CD4-positive, alpha-beta memory T cell (primary cell): Measurements from ENCODE around the gene SHOC2. TPM values are rescaled to one million over a fixed set of nuclear protein-coding genes. Genes with fewer than 3 reads are reported as not detected.
"Not testable (repeated sequence)": the region's sequence is repeated elsewhere in the genome, so short reads cannot be mapped to it uniquely, and the experiment has no call there.

ENCODE experiments used
- CTCF ChIA-PET: fragments of 350-600 bp; sonication (Branson Sonifier 250); formaldehyde crosslinking; loops from one replicate; lab custom pipeline; 2021; ENCODE audit warnings: inconsistent platforms; ENCODE audit not compliant: partially characterized antibody; lab: Charles Lee
- POLR2A ChIA-PET: fragments of 350-600 bp; sonication (Branson Sonifier 250); formaldehyde crosslinking; loops from one replicate; lab custom pipeline; 2021; ENCODE audit not compliant: partially characterized antibody; lab: Charles Lee
- DNase-seq, 5 donors: peaks; one replicate each; pipeline versions ENCODE4 v3.0.0 to v3.0.0-alpha.2; 2020 to 2022; ENCODE audit warnings: mixed read lengths in 1 of 5
- H3K27ac ChIP-seq: one replicate; pipeline ENCODE4 v1.7.0; 2013; ENCODE audit warnings: low read depth, low read length
- H3K27me3 ChIP-seq: 2 replicates; pipeline ENCODE4 v1.7.0; 2013; ENCODE audit warnings: mild to moderate bottlenecking, low read length, moderate library complexity; ENCODE audit not compliant: insufficient read depth
- H3K36me3 ChIP-seq: 2 replicates; pipeline ENCODE4 v1.7.0; 2013; ENCODE audit warnings: mild to moderate bottlenecking, low read length, moderate library complexity; ENCODE audit not compliant: insufficient read depth
- H3K4me1 ChIP-seq: 2 replicates; pipeline ENCODE4 v1.7.0; 2013; ENCODE audit warnings: mild to moderate bottlenecking, low read length, moderate library complexity; ENCODE audit not compliant: insufficient read depth
- H3K4me3 ChIP-seq, 2 donors: one replicate each; pipeline ENCODE4 v1.7.0; 2013; ENCODE audit warnings: low read length in 2 of 2, mild to moderate bottlenecking in 1 of 2
- H3K9me3 ChIP-seq, 2 donors: one replicate each; pipeline ENCODE4 v1.7.0; 2013; ENCODE audit warnings: low read length in 2 of 2, control low read depth in 1 of 2; ENCODE audit not compliant: control insufficient read depth in 1 of 2
- H3K27ac Mint-ChIP-seq, 7 donors: one replicate each; pipeline ENCODE4 v1.8.0; 2020 to 2021; ENCODE audit warnings: mixed read lengths in 7 of 7, mild to moderate bottlenecking in 6 of 7, inconsistent platforms in 3 of 7, moderate library complexity in 3 of 7
- H3K27me3 Mint-ChIP-seq, 2 donors: one replicate each; pipeline ENCODE4 v1.8.0; 2020 to 2021; ENCODE audit warnings: mixed read lengths in 2 of 2
- H3K36me3 Mint-ChIP-seq, 2 donors: one replicate each; pipeline ENCODE4 v1.8.0; 2020 to 2021; ENCODE audit warnings: mixed read lengths in 2 of 2, inconsistent platforms in 1 of 2, mild to moderate bottlenecking in 1 of 2
- H3K4me1 Mint-ChIP-seq, 4 donors: one replicate each; pipeline ENCODE4 v1.8.0; 2020 to 2021; ENCODE audit warnings: mixed read lengths in 4 of 4, mild to moderate bottlenecking in 1 of 4
- H3K4me3 Mint-ChIP-seq, 8 donors: one replicate each; pipeline ENCODE4 v1.8.0; 2020 to 2021; ENCODE audit warnings: mixed read lengths in 8 of 8, mild to moderate bottlenecking in 7 of 8, moderate library complexity in 6 of 8, inconsistent platforms in 3 of 8
- H3K9me3 Mint-ChIP-seq, 8 donors: one replicate each; pipeline ENCODE4 v1.8.0; 2020 to 2021; ENCODE audit warnings: mixed read lengths in 8 of 8, mild to moderate bottlenecking in 5 of 8, inconsistent platforms in 3 of 8, moderate library complexity in 1 of 8
- intact Hi-C: fragments of 100-400 bp; cut with micrococcal nuclease; formaldehyde crosslinking; loops from one replicate; pipeline ENCODE4 v1.15.1; 2023
- polyA plus RNA-seq, 2 donors: library from polyadenylated mRNA; unstranded; fragments of 300-500 nt; fragmentation: Illumina TruSeq; gene quantifications; one replicate each; pipeline ENCODE4 v1.2.3, GENCODE V29; 2021
- total RNA-seq, 2 experiments: library from RNA; stranded (reverse); gene quantifications; one replicate each; pipeline ENCODE4 v1.2.3, GENCODE V29; 2021

SHOC2 gene
- total and polyA plus RNA-seq, 4 experiments from 2014 or later, result 49.8 to 69.4 (median 64.6) TPM

DNA sequence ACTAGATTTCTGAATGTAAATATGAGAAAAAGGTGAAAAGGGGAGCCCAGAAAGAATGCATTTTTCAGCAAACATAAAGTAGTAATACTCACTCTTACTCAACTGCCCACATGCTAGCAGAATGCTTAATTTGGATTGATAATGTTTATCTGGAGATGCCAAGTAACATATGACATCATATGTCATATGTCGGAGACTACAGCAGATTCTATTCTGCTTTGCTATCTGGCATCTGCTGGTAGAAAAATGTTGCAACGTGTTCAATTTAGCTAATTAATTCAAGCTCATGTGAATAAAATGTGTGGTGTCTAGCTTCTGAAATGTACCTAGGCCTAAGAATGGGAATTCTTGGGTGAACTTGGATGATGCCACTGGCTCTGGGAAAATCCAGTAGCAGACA lies 5.0 kb upstream of the SHOC2 start:
- H3K27me3 ChIP-seq, result no peaks in the 10 kb centered on the region
- Mint-ChIP-seq H3K4me1 (peaks cover 25 to 44% (median 36%) of the 10 kb centered on the region in 4 donors), H3K27ac (peak overlapping the region in 6 of 7 donors; percentile 20 to 79 (median 56)), H3K9me3 (peaks cover 0 to 2% (median 0%) of the 10 kb centered on the region in 8 donors), H3K27me3 (no peaks in the 10 kb centered on the region), H3K4me3 (no peak overlapping the region), H3K36me3 (peaks cover 3 to 38% of the 10 kb centered on the region in 2 donors)
- CTCF ChIA-PET, result interaction anchor here (1.3 kb wide), 1 partner anchor 18 kb away, joined by 3 read pairs; no protein-coding TSS in a partner anchor
- POLR2A ChIA-PET, result no interaction called here
- intact Hi-C loops, result no loop called here
- DNase-seq, result no peak
- H3K9me3 ChIP-seq, result no peaks in the 10 kb centered on the region
- H3K27ac ChIP-seq, result no peak overlapping the region
- peaks cover 14% of the 10 kb centered on the region for H3K4me1 ChIP-seq
- H3K36me3 ChIP-seq, result no peaks in the 10 kb centered on the region
- no peak overlapping the region for H3K4me3 ChIP-seq

- Mint-ChIP-seq H3K27me3 (no peaks in the 10 kb centered on the region), H3K9me3 (peaks cover 0 to 2% (median 0%) of the 10 kb centered on the region in 8 donors), H3K4me3 (no peak overlapping the region), H3K36me3 (peaks cover 3 to 39% of the 10 kb centered on the region in 2 donors), H3K27ac (peak overlapping the region in 2 of 7 donors; percentile 22 to 43), H3K4me1 (peaks cover 24 to 43% (median 34%) of the 10 kb centered on the region in 4 donors)
- H3K4me1 ChIP-seq, result peaks cover 14% of the 10 kb centered on the region
- H3K27me3 ChIP-seq, result no peaks in the 10 kb centered on the region
- DNase-seq, result no peak
- H3K9me3 ChIP-seq, result no peaks in the 10 kb centered on the region
- H3K36me3 ChIP-seq, result no peaks in the 10 kb centered on the region
- H3K4me3 ChIP-seq, result no peak overlapping the region
- POLR2A ChIA-PET, result interaction anchor here (1.0 kb wide), 1 partner anchor 9 kb away, joined by 3 read pairs; no protein-coding TSS in a partner anchor
- intact Hi-C loops, result loop anchor here (5.0 kb wide), 2 partner anchors 703 to 908 kb away; partner anchors contain the start of gene ADD3
- CTCF ChIA-PET, result interaction anchor here (1.3 kb wide), 1 partner anchor 19 kb away, joined by 3 read pairs; no protein-coding TSS in a partner anchor
- no peak overlapping the region for H3K27ac ChIP-seq
Observed at GRCh38 chr10:110915035-110915434, 4.4 kb upstream of the SHOC2 start.

GRCh38 chr10:110915600-110915999 lies 3.8 kb upstream of the SHOC2 start:
- H3K27ac ChIP-seq, H3K9me3 Mint-ChIP-seq, H3K4me3 ChIP-seq, H3K4me3 Mint-ChIP-seq, H3K27me3 ChIP-seq, H3K9me3 ChIP-seq, H3K27me3 Mint-ChIP-seq, CTCF ChIA-PET, H3K36me3 ChIP-seq, DNase-seq: not testable (repeated sequence)
- POLR2A ChIA-PET, result interaction anchor here (1.0 kb wide), 1 partner anchor 10 kb away, joined by 3 read pairs; no protein-coding TSS in a partner anchor
- intact Hi-C loops, result loop anchor here (5.0 kb wide), 2 partner anchors 703 to 908 kb away; partner anchors contain the start of gene ADD3
- Mint-ChIP-seq H3K27ac (peak overlapping the region in 1 of 7 donors; percentile 25), H3K36me3 (peaks cover 3 to 40% of the 10 kb centered on the region in 2 donors), H3K4me1 (peaks cover 22 to 43% (median 32%) of the 10 kb centered on the region in 4 donors)
- peaks cover 17% of the 10 kb centered on the region for H3K4me1 ChIP-seq

DNA sequence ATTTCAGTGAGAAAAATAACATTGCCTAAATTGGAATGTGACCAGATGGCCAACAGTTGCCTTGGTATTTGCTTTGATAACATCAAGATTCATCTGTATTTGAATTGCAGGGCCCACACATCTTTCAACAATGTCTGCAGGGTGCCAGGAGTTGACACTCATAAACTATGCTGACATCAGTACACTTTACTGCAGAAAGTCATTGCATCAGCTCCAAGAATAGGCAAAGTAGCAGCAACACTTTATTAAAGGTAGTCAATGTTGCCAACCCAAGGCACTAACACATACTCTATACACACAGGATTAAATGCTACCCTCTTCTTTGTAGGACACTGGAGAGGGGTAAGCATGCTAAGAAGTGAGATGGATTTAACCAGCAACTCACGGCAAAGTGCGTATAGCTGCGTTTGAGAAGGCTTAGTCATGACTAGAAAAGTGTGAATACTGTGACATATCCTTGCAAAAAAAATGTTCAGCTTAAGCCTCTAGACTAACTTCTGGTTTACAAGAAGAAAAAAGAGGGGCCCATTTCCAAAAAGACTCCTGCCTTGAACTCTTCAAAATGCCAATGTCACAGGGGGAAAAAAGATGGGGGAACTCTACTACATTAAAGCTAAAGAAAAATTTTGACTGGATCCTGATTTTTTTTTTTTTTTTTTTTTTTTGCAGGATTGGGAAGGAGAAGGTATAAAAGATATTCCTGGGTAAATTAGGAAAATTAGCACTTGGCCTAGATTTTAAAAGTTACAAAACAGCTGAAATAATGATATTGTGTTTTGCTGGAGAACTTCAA lies 2.7 kb upstream of the SHOC2 start:
- CTCF ChIA-PET, result interaction anchor here (1.2 to 1.8 kb wide), 3 partner anchors 23 to 244 kb away, joined by 3 to 9 read pairs (median 3); no protein-coding TSS in a partner anchor
- H3K36me3 ChIP-seq, result no peaks in the 10 kb centered on the region
- H3K4me3 ChIP-seq, result no peak overlapping the region
- H3K27ac Mint-ChIP-seq, result peak overlapping the region in 4 of 7 donors; percentile 27 to 100 (median 100)
- H3K4me1 ChIP-seq, result peaks cover 28% of the 10 kb centered on the region
- intact Hi-C loops, result loop anchor here (5.0 kb wide), 2 partner anchors 704 to 909 kb away; partner anchors contain the start of gene ADD3
- H3K9me3 ChIP-seq, result no peaks in the 10 kb centered on the region
- peaks cover 23 to 49% (median 29%) of the 10 kb centered on the region in 4 donors for H3K4me1 Mint-ChIP-seq
- no peak for DNase-seq
- POLR2A ChIA-PET, result interaction anchor here (0.6 to 3.4 kb wide), 4 partner anchors 10 to 709 kb away, joined by 3 to 17 read pairs (median 3); partner anchors contain the start of gene PDCD4
- H3K27ac ChIP-seq, result no peak overlapping the region
- H3K27me3 Mint-ChIP-seq, result no peaks in the 10 kb centered on the region
- peak overlapping the region in 3 of 8 donors; percentile 68 to 99 (median 97) for H3K4me3 Mint-ChIP-seq
- peaks cover 0 to 2% (median 0%) of the 10 kb centered on the region in 8 donors for H3K9me3 Mint-ChIP-seq
- H3K36me3 Mint-ChIP-seq, result peaks cover under 1 to 39% of the 10 kb centered on the region in 2 donors
- no peaks in the 10 kb centered on the region for H3K27me3 ChIP-seq

DNA sequence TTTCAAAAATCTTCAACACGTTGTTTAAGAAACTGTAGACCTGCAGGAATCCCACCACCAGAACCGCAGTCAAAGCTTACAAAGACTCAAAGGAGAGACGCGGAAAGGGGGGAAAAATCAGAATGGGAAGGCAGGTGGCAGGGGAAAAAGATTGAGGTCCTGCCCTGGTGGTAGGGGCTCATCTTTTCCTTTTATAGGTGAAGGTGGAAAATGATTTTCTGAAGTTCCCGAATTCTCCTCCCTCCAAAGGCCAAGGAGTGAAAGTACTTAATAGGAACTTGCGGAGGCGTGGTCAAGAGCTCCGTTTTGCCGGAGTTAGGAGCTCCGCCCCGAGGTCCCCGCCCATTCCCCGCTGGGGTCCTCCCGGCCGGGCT lies 1.1 kb upstream of the SHOC2 start:
- peak in 4 of 5 donors; percentile 79 to 89 (median 79) for DNase-seq
- no peaks in the 10 kb centered on the region for H3K27me3 Mint-ChIP-seq
- peaks cover 26 to 58% (median 33%) of the 10 kb centered on the region in 4 donors for H3K4me1 Mint-ChIP-seq
- no peaks in the 10 kb centered on the region for H3K9me3 ChIP-seq
- no peaks in the 10 kb centered on the region for H3K27me3 ChIP-seq
- H3K4me1 ChIP-seq, result peaks cover 39% of the 10 kb centered on the region
- H3K27ac Mint-ChIP-seq, result peak overlapping the region; percentile 98 to 100 (median 100)
- H3K4me3 ChIP-seq, result peak overlapping the region; percentile 85 to 99
- H3K9me3 Mint-ChIP-seq, result peaks cover 0 to 2% (median 0%) of the 10 kb centered on the region in 8 donors
- peaks cover 0 to 38% of the 10 kb centered on the region in 2 donors for H3K36me3 Mint-ChIP-seq
- CTCF ChIA-PET, result interaction anchor here (0.6 to 2.0 kb wide), 7 partner anchors 11 to 308 kb away, joined by 3 to 9 read pairs (median 4); no protein-coding TSS in a partner anchor
- no peaks in the 10 kb centered on the region for H3K36me3 ChIP-seq
- H3K27ac ChIP-seq, result peak overlapping the region; percentile 99
- intact Hi-C loops, result loop anchor here (1.0 to 5.0 kb wide), 6 partner anchors 25 to 911 kb away; partner anchors contain the start of genes ADD3 and SMNDC1
- POLR2A ChIA-PET, result interaction anchor here (0.6 to 3.4 kb wide), 22 partner anchors 8 to 1457 kb away, joined by 3 to 28 read pairs (median 8); partner anchors contain the start of genes PDCD4, SMC3 and SMNDC1
- peak overlapping the region; percentile 92 to 99 (median 98) for H3K4me3 Mint-ChIP-seq

DNA sequence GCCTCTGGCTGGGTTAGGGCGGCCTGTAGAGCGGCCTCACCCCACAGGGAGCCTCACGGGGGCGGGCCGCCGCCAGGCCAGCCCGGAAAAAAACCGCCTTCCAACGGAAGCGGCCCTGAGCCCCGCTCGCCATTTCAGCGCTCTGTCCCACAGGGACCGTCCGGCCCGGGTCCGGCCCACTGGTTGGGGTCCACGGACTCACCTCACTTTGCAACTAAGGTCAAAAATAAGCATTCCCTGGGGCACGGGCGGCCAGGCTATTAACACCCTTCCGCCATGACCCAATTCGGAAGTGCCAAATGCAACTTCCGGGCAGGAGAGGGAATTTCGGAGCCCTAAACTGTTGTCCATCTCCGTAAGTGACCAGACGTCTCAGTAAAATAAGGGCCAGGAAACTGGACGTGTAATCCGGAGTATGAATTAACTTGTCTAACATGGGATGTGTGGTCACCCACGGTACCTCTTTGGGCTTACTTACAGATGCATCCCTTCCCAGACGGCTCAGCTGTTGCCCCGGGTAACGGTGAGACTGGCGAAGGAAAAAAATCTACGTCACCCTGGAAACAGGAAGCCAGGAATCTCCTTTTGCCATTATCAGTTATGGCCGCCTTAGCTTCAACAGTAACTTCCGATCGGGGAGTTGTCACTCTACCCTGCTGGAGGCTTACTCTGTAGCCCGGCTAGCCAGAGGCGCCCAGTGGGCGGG lies 608 bp upstream of the SHOC2 start, which contains the start of gene BBIP1:
Gene BBIP1 (minus strand): TSS at position 538 of the 706 bp plus-strand sequence. CDS start 1,023 bp downstream, outside the sequence.
- Mint-ChIP-seq H3K27ac (peak within 1 kb of the TSS; percentile 98 to 100 (median 100)), H3K36me3 (peaks cover 0 to 38% of the 10 kb centered on the region in 2 donors), H3K4me3 (peak within 1 kb of the TSS; percentile 92 to 99 (median 98)), H3K9me3 (peaks cover 0 to 2% (median 0%) of the 10 kb centered on the region in 8 donors), H3K27me3 (no peaks in the 10 kb centered on the region), H3K4me1 (peaks cover 27 to 64% (median 35%) of the 10 kb centered on the region in 4 donors)
- H3K9me3 ChIP-seq, result no peaks in the 10 kb centered on the region
- H3K4me3 ChIP-seq, result peak within 1 kb of the TSS; percentile 85 to 99
- no peaks in the 10 kb centered on the region for H3K36me3 ChIP-seq
- intact Hi-C loops, result loop anchor here (1.0 to 5.0 kb wide), 8 partner anchors 26 to 911 kb away; partner anchors contain the start of genes ADD3 and SMNDC1
- ChIA-PET POLR2A (interaction anchor here (0.6 to 3.4 kb wide), 35 partner anchors 9 to 1457 kb away, joined by 3 to 28 read pairs (median 5); partner anchors contain the start of genes PDCD4, SMC3 and SMNDC1), CTCF (interaction anchor here (0.6 to 2.0 kb wide), 8 partner anchors 10 to 308 kb away, joined by 3 to 9 read pairs (median 4); no protein-coding TSS in a partner anchor)
- H3K27me3 ChIP-seq, result no peaks in the 10 kb centered on the region
- H3K4me1 ChIP-seq, result peaks cover 43% of the 10 kb centered on the region
- DNase-seq, result peak in 1 of 5 donors; percentile 96
- H3K27ac ChIP-seq, result peak within 1 kb of the TSS; percentile 99
